Limb (tissue), 2 donors: Measurements from ENCODE around the gene CLNK.

Source experiments
- DNase-seq, 2 donors: peaks; one replicate each; pipeline ENCODE4 v3.0.0-alpha.2; 2016; ENCODE audit errors: extremely low spot score in 2 of 2

Gene CLNK

DNA sequence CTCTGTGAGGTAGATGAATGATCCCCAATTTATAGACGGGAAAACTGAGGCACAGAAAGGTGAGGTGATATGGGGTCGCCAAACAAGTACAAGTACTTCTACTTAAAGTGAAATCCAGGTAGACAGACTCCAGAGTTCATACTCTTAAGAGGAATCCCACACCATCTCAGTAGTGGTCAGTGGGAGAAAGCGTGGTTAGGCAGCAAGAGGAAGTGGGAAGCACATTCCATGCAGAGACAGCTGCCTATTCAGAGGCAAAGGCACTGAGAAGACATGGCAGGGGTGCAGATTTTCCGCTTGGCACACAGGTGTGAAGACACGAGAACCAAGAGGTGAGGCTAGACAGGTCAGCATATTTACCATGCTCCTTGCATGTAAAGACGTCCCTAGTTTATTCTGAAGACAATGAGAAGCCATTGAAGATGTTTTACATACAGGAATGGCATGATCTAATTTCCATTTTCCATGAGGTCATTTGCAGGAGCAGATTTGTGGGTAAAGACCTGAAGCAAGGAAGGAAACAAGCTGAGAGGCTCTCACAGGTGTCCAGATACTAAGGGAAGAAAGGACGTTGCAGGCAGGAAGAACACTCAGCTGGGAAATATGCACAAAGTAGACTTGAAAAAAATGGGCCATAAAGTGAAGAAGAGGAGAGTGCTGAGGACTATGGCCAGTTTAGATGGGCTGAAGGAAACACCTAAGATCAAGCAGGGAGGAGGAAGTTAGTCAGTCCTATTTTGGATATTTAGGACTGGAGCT, 17.3 kb upstream of the CLNK start:
- no peak for DNase-seq

DNA sequence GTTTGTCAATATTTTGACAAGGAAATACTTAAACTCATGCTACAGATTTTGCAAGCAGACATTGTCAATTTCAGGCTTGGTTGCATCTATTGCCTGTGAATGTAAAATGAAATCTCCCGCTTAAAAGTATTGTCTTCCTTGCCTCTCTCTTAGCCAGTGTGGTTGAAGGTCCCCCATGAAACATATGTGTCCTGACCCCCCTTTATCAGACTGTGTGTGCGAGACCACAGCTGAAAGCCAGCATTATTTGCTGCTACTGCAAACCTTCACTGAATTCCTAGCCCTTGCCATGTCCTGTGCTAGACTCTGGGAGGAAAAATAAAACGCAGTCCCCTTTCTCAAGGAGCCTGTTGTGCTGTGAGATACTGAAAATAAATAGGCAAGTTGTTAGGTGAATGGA, 16.6 kb upstream of the CLNK start:
- no peak for DNase-seq

DNA sequence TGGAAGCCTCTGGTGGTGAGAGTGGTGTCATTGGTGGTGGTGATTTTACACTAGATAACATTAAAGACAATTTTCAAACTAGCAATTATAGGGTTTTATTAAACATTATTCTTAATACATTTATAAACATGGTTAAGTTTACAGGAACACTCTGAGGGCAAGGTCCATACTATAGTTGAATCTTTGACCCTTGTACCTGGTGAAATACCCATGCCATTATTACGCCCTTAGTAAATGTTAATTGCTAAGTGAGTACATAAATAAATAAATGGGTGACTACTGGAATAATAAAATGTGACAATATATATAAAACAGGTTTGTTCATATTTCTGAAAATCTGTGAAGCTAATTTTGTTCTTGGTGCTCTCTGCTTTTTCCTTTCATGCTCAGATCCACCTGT, 13.6 kb upstream of the CLNK start:
- no peak for DNase-seq

DNA sequence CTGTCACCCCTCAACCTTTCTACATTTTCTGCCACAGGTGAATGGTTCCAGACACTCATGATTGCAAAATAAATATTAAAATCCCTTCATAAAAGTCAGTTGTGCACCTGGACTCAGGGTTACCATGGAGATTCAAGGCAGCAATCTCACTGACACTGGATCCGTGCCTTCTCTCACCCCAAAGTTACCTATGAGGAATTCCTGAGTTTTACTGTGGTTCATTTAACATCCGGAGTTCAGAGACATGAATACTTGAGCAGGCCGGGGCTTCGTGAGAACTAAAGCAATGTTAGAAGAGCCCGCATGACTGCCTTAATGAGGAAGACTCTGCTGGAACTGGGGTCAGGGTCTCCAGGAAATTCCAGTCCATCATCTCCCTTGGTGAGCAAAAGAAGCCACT, 12.5 kb upstream of the CLNK start:
- DNase-seq: no peak

DNA sequence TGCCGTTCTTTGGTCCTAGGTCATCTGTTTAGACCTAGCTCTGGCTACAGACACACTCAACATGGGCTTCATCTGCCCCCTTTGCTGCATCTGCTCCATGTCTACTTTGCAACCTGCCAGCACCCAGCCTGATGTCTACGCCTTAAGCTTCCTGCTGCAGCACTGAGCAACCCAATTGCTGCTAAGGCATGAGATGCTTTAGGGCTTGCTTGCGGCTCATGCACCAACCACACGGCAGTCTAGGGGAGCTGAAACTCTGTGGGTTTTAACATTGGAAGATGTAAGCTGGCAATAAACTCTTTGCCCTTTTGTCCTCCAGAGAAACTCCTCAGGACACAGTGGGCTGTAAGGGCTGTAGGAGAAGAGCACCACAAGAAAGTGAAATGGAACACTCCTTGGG, 11.7 kb upstream of the CLNK start:
- DNase-seq: no peak

DNA sequence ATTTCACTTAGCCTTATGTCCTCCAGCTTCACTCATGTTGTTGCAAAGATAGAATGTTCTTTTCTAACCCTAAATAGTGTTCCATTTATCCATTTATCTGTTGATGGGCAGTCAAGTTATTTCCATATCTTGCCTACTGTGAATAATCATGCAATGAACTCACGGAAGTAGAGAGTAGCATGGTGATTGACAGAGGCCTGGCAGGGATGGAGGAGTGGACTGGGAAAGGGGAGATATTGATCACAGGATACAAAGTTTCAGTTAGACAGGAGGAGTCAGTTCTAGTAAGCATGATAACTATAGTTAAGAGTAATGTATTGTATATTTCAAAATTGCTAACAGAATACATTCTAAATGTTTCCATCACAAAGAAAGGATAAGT, 10.3 kb upstream of the CLNK start:
- no peak for DNase-seq

DNA sequence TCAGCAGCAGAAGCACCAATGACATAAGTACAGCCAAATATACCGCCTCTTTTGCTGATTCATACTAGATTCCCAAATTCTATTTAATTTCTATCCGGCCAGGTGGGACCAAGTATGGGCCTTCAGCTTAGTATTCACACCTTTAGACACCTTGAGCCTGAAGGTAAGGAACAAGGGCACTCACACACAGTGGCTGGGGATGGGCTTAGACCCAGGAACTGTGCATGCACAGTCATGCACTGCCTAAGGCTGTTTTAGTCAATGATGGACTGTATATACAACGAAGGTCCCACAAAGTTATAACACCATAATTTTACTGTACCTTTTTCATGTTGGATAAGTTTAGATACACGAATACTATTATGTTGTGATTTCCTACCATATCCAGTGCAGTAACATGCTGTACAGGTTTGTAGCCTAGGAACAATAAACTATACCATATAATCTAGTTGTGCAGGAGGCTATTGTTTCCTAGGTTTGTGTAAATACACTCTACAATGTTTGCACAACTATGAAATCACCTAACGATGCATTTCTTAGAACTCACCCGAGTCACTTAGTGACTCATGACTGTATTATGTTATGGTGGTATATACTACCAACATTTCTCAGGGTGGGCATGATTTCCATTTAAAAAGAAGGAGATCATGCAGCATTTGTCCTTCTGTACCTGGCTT, 9.7 kb upstream of the CLNK start:
- DNase-seq: no peak

DNA sequence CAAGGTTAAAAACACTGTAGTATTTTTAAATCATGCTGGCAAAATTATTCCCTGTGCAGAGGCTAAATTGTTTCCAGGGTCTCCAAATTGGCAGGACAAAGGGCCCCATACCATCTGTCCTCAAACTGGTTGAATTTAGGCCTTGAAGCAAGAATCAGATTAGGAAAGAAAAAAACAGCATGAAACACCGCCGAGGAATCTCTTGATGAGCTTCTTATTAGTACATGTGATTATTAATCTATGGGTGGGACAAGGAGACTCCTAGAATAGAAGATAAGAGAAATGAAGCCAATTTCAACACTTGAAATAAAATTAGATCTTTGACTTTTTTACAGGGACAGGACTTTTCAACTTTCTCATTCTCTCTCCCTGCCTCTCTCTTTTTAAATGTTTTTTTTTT, 7.1 kb upstream of the CLNK start:
- DNase-seq: no peak

DNA sequence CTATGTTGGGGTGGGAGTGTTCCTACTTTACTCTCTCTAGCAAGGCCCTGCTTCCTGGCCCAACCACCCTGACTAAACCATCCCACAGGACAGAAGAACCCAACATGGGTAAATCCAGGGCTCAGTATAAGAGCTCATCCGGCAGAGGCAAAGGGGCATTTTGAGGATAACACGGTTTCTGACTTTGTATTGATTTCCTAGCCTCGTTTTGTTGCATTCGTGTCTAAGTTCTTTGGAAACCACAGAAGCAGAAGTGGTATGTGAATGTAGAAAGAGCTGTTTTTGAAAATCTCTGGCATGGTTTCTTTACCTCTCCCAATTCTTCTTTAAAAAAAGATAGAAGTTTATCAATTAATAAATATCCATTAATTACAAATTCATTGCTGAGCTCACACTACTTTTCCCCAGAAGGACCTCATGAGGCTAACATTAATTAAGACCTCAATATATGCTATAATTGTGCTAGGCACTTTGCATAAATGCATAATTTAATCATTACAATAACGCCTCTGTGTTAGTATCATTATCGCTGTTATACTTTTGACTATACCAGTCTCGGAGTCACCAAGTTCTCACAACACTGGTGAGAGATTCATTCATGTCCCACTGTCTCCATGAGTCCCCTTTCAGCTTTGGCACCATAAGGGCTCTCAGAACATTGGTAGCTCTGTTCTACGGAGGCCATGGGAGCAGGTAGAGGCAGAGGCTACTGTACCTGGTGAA, 5.8 kb upstream of the CLNK start:
- DNase-seq: no peak

DNA sequence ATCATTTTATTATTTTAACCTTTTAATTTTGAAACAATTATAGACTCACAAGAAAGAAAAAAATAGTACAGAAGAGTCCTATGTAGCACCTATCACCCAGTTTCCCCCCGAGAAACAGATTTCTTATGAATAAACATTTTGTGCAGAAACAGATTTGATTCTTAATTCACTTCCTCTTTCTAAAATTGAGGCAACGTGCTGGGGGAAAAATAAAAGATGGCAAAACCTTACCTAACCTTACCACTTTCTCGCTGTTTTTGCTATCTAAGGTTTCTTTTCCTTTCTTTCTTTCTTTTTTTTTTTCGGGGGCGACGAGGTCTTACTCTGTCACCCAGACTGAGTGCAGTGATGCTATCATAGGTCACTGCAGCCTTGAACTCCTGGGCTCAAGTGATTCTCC, 4.3 kb upstream of the CLNK start:
- DNase-seq: no peak

DNA sequence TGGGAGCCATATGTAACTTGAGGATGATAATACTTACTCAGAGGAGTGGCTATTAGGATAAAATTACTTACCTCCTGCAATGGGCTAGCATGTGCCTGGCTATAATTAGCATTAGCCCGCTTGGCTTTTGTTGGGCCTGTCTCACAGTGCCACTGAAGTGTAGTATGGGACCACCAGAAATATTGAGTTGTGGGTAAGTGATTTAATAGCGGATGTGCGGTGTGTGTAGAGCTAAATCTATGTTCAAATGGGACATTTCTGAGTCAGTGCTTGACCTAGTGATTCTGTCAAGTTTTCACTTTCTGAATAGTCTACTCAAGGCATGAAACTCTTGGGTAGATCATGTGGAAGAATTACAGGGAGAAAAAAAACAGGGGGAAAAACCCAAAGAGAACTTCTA, 3.5 kb upstream of the CLNK start:
- DNase-seq: no peak

DNA sequence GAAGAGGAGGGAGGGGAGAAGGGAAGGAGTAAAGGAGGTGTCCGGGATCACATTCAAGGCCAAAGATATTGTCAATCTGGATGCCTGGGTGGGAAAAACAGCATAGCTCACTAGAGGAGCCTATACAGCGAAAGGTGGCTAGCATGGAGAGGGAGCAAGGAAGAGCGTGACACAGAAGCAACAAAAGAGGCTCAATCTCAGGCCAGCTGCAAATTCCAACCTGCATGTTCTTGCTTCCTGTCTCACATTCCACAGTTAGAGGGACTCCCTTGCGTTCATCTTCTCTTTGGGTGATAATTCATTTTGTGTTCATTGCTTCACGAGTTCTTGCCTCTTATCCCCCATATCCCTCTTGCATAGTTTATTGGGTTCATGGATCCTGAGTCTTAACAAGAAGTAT, 3.0 kb upstream of the CLNK start:
- DNase-seq: no peak

DNA sequence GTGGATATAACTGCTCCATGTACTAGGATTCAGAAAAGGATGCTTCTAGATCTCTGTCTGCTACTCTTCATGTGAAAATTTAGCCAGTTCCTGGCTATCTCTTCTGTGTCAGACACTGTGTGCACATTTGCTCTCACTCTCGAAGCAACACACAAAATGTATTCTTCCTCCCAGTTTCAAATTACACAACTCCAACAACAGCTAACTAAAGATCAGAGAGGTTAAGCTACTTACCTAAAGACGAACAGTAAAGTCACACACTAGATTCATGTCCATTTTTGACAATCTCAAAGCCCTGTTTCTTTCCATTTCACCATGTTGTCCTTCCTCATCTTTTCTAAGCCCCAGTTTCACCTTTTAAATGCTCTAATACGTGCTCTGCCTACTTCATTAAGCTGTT, 2.2 kb downstream of the CLNK start:
- no peak for DNase-seq

DNA sequence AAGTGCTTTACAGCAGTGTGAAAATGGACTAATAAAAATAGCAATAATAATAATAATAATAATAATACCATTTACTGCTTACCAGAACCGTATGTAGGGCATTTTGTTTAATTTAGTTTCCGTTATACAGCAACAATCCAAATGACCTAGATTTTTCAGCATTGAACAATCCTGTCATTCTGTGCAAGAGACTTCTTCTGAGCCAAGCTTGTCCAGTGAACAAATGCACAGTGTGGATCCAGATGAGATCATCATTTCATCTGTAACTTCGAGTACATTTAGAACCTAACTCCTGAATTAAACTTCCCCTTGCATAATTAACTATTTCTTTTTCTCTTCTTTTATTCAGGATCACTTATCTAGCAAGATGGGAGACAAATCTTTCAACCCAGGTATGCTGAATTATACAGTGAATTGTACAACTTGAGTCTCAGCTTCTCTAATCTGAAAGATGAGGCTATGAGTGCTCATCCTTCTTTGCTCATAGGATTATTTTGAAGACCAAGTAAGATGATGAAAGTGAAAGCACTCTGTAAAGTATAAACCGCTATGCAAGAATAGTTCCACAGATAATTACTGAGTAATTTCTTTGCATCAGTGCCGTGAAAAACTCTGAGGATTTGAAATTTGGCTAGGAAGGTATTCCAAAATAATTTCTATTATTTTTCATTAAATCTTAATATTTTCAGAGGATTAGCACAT, 6.6 kb downstream of the CLNK start:
- DNase-seq: no peak

DNA sequence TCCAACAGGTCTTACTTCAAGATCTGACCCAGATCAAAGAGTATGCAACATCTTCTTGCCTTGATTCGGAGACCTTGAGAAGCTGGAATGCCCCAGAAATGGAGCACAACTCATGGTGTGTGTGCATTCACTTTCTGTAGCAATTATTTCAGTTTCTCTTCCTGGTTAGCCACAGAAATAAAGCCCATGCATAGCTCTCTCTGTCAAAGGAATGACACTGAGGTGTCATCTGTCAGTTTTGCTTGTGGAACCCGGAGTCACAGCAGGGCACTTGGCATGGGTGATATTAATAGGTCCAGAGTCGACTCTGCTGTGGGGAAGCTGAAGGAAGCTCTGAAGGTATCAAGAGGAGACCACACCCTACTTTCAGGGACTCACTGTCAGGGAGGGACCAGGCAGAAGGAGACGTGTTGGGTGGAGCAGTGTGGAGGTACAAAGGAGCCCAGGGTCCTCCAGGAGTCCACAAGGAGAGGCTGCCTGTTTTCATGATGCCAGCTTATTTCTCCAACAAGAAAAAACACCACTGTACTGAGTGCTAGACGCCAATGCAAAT, 10.7 kb downstream of the CLNK start:
- DNase-seq: no peak

DNA sequence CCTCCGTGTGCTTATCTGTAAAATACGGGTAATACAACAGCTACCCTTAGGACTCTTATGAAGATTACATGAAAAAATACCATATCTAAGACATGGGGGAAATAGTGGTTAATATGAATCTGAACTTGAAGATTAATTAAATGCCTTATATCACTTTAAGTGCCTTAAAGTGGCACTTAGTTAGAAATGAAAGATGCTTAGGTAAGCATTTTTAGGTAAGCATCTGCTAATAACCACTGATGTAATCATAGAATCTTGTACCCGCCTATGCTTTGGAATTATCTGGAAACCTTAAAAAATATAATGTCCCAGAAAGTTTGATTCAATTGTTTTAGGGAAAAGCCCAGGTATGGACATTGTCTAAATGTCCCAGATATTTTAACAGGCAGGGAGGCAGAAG, 12.2 kb downstream of the CLNK start:
- no peak for DNase-seq

DNA sequence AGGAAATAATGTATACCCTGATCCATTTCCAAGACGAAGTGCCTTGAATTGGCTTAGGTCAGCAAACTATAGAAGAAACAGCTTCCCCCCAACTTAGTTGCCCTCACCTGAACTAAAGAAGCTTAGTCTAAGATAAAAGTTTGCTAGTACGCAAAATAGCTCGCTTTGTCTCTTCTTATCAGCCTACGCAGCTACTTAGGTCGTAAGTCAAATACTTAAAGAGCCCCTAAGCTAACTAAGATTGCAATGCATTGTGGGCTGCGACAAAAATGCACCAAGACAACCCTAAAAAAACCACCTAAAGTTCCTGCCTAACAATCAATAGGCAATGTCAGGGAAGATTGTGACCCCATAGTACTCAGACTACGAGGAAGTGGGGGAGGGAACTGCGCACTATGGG, 12.8 kb downstream of the CLNK start:
- no peak for DNase-seq

DNA sequence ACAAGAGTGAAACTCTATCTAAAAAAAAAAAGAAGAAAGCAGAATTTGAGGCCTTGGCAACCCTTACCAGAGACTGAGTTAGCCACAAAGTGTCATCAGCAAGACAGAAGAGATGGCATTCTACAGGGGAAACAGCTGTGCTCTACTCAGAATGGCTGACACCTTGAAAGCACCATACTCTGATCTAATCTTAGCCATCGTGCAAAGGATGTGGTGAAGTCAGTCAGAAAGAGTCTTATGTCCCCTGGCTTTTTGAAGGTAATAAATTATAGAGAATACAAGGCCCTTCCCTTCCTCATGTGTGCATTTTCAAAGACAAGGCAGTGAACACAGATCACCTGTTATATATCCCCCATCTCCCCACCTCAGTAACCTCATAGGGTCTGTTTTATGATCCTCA, 13.2 kb downstream of the CLNK start:
- no peak for DNase-seq

DNA sequence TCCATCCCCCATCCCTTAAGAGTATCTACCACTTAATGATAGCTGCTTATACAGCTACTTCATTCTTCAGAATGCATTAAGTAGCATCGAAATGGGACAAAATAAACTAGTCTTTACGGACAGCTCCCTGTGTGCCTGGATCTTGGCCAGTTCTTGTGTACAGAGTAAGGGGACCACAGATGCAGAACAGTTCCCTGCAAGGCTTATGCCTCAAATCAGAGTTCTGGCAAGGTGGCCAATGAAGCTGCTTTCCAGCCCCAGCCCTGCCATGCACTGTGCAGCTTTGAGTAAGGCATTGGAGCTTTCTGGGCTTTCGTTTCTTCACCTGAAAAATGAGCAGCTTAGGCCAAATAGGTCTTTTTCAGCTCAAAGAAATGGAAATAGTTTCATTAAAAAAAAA, 14.2 kb downstream of the CLNK start:
- no peak for DNase-seq

DNA sequence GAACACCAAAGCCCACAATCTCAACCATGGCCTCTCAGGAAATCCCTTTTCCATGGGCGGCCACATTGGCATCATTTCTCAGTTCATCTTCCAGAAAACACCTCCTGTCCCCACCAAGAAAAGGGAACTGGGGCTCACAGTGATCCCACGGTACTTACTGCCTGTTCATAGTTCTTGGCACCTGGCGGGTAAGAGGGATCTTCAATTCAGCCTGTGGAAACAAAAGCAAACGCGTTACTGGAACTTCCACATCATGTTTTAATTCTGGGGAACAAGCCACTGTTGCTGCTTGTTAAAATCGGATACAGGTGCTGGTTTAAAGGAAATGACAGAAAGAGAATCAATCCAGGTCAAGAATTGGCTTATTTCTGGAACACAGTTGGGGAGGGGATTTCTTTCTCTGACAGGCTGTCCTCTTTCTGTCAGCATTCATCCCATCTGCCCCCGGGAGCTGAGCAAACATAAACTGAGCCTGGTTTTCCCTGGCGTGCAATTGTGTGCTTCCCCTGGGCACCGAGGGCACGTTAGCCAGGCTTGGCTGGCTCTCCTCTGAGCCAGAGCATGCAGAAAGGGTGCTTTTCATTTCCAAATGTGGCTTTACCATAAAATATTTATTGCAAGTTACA, 16.8 kb downstream of the CLNK start:
- DNase-seq: no peak

DNA sequence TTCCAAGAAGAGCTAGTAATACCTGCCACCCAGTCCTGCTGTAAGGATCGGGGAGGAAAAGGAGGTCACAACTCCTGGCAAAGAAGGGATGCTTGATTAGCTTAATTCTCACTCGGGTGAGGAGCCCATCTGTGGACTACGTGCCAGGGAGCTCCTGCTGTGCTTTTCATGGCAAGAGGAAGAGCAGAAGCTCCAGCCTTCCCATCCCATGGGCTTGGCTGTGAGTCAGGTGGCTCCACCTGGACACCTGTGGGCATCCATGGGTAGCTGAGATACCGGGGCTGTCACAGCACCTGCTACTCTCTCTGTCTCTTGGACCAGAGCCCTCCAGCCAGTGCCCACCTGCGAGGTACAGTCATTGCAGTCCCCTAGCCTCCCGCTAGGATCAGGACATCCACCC, 18.0 kb downstream of the CLNK start:
- DNase-seq: no peak
